NCI-H1105 (cell line): Measurements from ENCODE around the gene VSIR.

Experiments
- DNase-seq: peaks from one replicate; lab custom pipeline; 2025; lab: John Stamatoyannopoulos, UW

Gene VSIR

GRCh38 chr10:71782221-71782916 lies 9.0 kb upstream of the VSIR start:
- no peak for DNase-seq

GRCh38 chr10:71780719-71781118 lies 7.4 kb upstream of the VSIR start:
- no peak for DNase-seq

- no peak for DNase-seq
These were observed 6.8 kb upstream of the VSIR start for GRCh38 chr10:71780156-71780555.

- no peak for DNase-seq
These were observed 6.3 kb upstream of the VSIR start for GRCh38 chr10:71779641-71780040.

- no peak for DNase-seq
These were observed 4.9 kb upstream of the VSIR start for GRCh38 chr10:71778071-71778825.

GRCh38 chr10:71777213-71777985 lies 4.1 kb upstream of the VSIR start:
- no peak for DNase-seq

- DNase-seq = no peak
These were observed 3.2 kb upstream of the VSIR start for GRCh38 chr10:71776481-71776925.

GRCh38 chr10:71774916-71775702 lies 1.8 kb upstream of the VSIR start:
- DNase-seq = no peak

GRCh38 chr10:71772832-71773220 lies 494 bp downstream of the VSIR start:
- DNase-seq = no peak

- no peak for DNase-seq
These were observed 1.3 kb downstream of the VSIR start for GRCh38 chr10:71771821-71772617.

GRCh38 chr10:71771204-71771603 lies 2.1 kb downstream of the VSIR start:
- no peak for DNase-seq

- no peak for DNase-seq
These were observed 2.5 kb downstream of the VSIR start for GRCh38 chr10:71770789-71771188.

- DNase-seq = no peak
These were observed 3.1 kb downstream of the VSIR start for GRCh38 chr10:71770255-71770654.

GRCh38 chr10:71769279-71769823 lies 4.0 kb downstream of the VSIR start:
- DNase-seq = no peak

GRCh38 chr10:71767420-71768035 lies 5.8 kb downstream of the VSIR start:
- DNase-seq = no peak

- DNase-seq = no peak
These were observed 6.5 kb downstream of the VSIR start for GRCh38 chr10:71766717-71767419.

GRCh38 chr10:71765906-71766716 lies 7.2 kb downstream of the VSIR start:
- DNase-seq = no peak

GRCh38 chr10:71765176-71765904 lies 8.0 kb downstream of the VSIR start:
- no peak for DNase-seq
